WTC11 (cell line): Measurements from ENCODE around the gene ANKRD29. TPM values are rescaled to one million over a fixed set of nuclear protein-coding genes. Genes with fewer than 3 reads are reported as not detected.

Source experiments
- ATAC-seq: fragments of 200-7000 bp; cut with Tn5 transposase; 2 replicates; pipeline ENCODE4 v1.10.0; 2021; ENCODE audit warnings: mild to moderate bottlenecking, moderate library complexity
- CTCF ChIA-PET: fragments of 300-600 bp; sonication (Branson Sonifier 250); formaldehyde crosslinking; loops from one replicate; lab custom pipeline; 2021; ENCODE audit warnings: antibody characterized with exemption; lab: Charles Lee
- POLR2A ChIA-PET: fragments of 350-600 bp; sonication (Branson Sonifier 250); formaldehyde crosslinking; loops from one replicate; lab custom pipeline; 2021; ENCODE audit warnings: antibody characterized with exemption; lab: Charles Lee
- DNase-seq: peaks from one replicate; pipeline ENCODE4 v3.0.0; 2021; ENCODE audit warnings: low spot score
- H3K27ac Mint-ChIP-seq: 2 replicates; pipeline ENCODE4 v1.8.0; 2021; ENCODE audit warnings: mixed read lengths
- H3K27me3 Mint-ChIP-seq: 2 replicates; pipeline ENCODE4 v1.8.0; 2021; ENCODE audit warnings: low read depth, mild to moderate bottlenecking, moderate library complexity, mixed read lengths
- H3K36me3 Mint-ChIP-seq: 2 replicates; pipeline ENCODE4 v1.8.0; 2021; ENCODE audit warnings: mixed read lengths
- H3K4me1 Mint-ChIP-seq: 2 replicates; pipeline ENCODE4 v1.8.0; 2022; ENCODE audit warnings: mixed read lengths
- H3K4me3 Mint-ChIP-seq: 2 replicates; pipeline ENCODE4 v1.8.0; 2021; ENCODE audit warnings: mild to moderate bottlenecking, moderate library complexity, mixed read lengths
- H3K9me3 Mint-ChIP-seq: 2 replicates; pipeline ENCODE4 v1.8.0; 2021; ENCODE audit warnings: mixed read lengths
- ELF4 ChIP-seq: sonication (generic); formaldehyde crosslinking; IDR thresholded peaks from 2 replicates; pipeline ENCODE4 v1.8.1; 2022; ENCODE audit warnings: low read depth, mild to moderate bottlenecking, moderate library complexity, missing genetic modification reagents
- GABPB1 ChIP-seq: sonication (generic); formaldehyde crosslinking; IDR thresholded peaks from 2 replicates; pipeline ENCODE4 v1.8.1; 2023; ENCODE audit warnings: mild to moderate bottlenecking, missing genetic modification reagents
- GRHL2 ChIP-seq: fragments of 250-450 bp; sonication (Bioruptor Pico); IDR thresholded peaks from 2 replicates; pipeline ENCODE4 v1.8.0; 2022; ENCODE audit warnings: mild to moderate bottlenecking, moderate library complexity; ENCODE audit not compliant: insufficient replicate concordance, severe bottlenecking
- IRF1 ChIP-seq: sonication (generic); formaldehyde crosslinking; IDR thresholded peaks from 2 replicates; pipeline ENCODE4 v1.8.0; 2023; ENCODE audit warnings: missing genetic modification reagents
- MAX ChIP-seq: sonication (generic); formaldehyde crosslinking; IDR thresholded peaks from 2 replicates; pipeline ENCODE4 v1.8.0; 2022; ENCODE audit warnings: mild to moderate bottlenecking, missing genetic modification reagents
- NR3C1 ChIP-seq: sonication (generic); formaldehyde crosslinking; conservative IDR thresholded peaks from 2 replicates; pipeline ENCODE4 v1.8.1; 2023; ENCODE audit warnings: low read depth, mild to moderate bottlenecking, missing genetic modification reagents
- RELA ChIP-seq: sonication (generic); formaldehyde crosslinking; IDR thresholded peaks from 2 replicates; pipeline ENCODE4 v1.8.1; 2022; ENCODE audit warnings: missing genetic modification reagents, mild to moderate bottlenecking, borderline replicate concordance
- SOX15 ChIP-seq: fragments of 250-450 bp; sonication (Bioruptor Pico); IDR thresholded peaks from 2 replicates; pipeline ENCODE4 v1.9.0; 2021; ENCODE audit warnings: mild to moderate bottlenecking
- USF2 ChIP-seq: sonication (generic); formaldehyde crosslinking; IDR thresholded peaks from 2 replicates; pipeline ENCODE4 v1.8.1; 2023; ENCODE audit warnings: mild to moderate bottlenecking, missing genetic modification reagents, moderate library complexity
- ZNF121 ChIP-seq: sonication (generic); formaldehyde crosslinking; IDR thresholded peaks from 2 replicates; pipeline ENCODE4 v1.8.0; 2023; ENCODE audit warnings: missing genetic modification reagents
- ZNF281 ChIP-seq: sonication (generic); formaldehyde crosslinking; IDR thresholded peaks from 2 replicates; pipeline ENCODE4 v1.8.0; 2023; ENCODE audit warnings: mild to moderate bottlenecking, missing genetic modification reagents
- ZNF416 ChIP-seq: fragments of 250-450 bp; sonication (Bioruptor Pico); IDR thresholded peaks from 2 replicates; pipeline ENCODE4 v1.9.0; 2021; ENCODE audit warnings: mild to moderate bottlenecking, inconsistent platforms
- ZNF671 ChIP-seq: fragments of 250-450 bp; sonication (Bioruptor Pico); IDR thresholded peaks from 2 replicates; pipeline ENCODE4 v1.8.0; 2021; ENCODE audit warnings: mild to moderate bottlenecking
- total RNA-seq: library from RNA; stranded (reverse); gene quantifications from 3 replicates; pipeline ENCODE4 v1.2.3, GENCODE V29; 2021
- TF ChIP-seq, protein P1 (sequence below): sonication (generic); formaldehyde crosslinking; conservative IDR thresholded peaks from 2 replicates; pipeline ENCODE4 v1.8.1; 2023; ENCODE audit warnings: mild to moderate bottlenecking, low read depth, missing genetic modification reagents, moderate library complexity
- TF ChIP-seq, protein P2 (sequence below): sonication (generic); formaldehyde crosslinking; IDR thresholded peaks from 2 replicates; pipeline ENCODE4 v1.8.0; 2022; ENCODE audit warnings: mild to moderate bottlenecking, missing genetic modification reagents
- TF ChIP-seq, protein P3 (sequence below): sonication (generic); formaldehyde crosslinking; IDR thresholded peaks from 2 replicates; pipeline ENCODE4 v1.8.1; 2023; ENCODE audit warnings: mild to moderate bottlenecking, missing genetic modification reagents, moderate library complexity

Gene ANKRD29
- total RNA-seq, 1 experiment from 2014 or later, result 4.9 TPM

DNA sequence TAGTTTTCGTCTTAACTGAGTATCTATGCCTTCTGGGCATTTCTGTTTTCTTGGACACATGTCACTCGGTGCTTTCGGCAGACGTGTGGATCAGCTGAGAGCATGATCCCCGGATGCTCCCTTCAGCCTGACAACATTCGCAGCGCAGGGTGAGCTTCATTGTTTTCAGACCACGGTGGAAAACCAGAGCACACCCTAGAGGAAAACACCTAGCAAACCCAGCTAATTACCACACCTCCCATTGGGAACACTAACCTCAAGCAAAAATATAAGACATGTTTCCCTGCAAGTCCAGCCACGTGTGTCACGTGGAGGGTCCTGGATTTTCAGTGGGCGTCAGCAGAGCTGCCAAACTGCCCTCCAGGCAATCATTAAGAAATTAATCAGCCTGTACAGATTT lies 31.0 kb downstream of the ANKRD29 start:
- ChIA-PET CTCF (interaction anchor here (0.7 to 2.1 kb wide), 9 partner anchors 8 to 545 kb away, joined by 3 to 15 read pairs (median 3); no protein-coding TSS in a partner anchor), POLR2A (no interaction called here)
- no peak for TF ChIP-seq MAX (CRISPR knock-in tag)
- no peak for TF ChIP-seq NR3C1 (CRISPR knock-in tag)
- H3K4me1 Mint-ChIP-seq, result peaks cover 13% of the 10 kb centered on the region
- ATAC-seq (peak; percentile 80), DNase-seq (no peak)
- H3K27ac Mint-ChIP-seq, result peak overlapping the region; percentile 33; the same call in 1 of the 2 replicates
- H3K27me3 Mint-ChIP-seq, result no peaks in the 10 kb centered on the region
- H3K4me3 Mint-ChIP-seq, result no peak overlapping the region
- no peaks in the 10 kb centered on the region for H3K9me3 Mint-ChIP-seq
- no peaks in the 10 kb centered on the region for H3K36me3 Mint-ChIP-seq

DNA sequence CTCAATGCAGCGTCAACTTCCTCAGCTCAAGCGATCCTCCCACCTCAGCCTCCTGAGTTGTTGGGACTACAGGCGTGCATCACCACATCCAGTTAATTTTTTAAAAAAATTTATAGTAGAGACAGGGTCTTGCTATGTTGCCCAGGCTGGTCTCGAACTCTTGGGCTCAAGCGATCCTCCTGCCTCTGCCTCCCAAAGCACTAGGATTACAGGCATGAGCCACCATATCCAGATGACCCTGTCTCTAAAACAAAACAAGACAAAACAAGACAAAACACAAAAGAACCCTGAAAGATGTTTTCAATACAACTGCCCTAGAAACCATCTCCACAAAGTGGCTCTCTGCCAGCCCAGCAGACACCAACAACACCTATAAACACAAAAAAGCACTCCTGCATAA lies 31.4 kb downstream of the ANKRD29 start:
- ATAC-seq (no peak), DNase-seq (no peak)
- no peaks in the 10 kb centered on the region for H3K27me3 Mint-ChIP-seq
- ChIA-PET CTCF (interaction anchor here (0.7 to 2.1 kb wide), 9 partner anchors 9 to 545 kb away, joined by 3 to 15 read pairs (median 3); no protein-coding TSS in a partner anchor), POLR2A (no interaction called here)
- TF ChIP-seq, protein P1, sequence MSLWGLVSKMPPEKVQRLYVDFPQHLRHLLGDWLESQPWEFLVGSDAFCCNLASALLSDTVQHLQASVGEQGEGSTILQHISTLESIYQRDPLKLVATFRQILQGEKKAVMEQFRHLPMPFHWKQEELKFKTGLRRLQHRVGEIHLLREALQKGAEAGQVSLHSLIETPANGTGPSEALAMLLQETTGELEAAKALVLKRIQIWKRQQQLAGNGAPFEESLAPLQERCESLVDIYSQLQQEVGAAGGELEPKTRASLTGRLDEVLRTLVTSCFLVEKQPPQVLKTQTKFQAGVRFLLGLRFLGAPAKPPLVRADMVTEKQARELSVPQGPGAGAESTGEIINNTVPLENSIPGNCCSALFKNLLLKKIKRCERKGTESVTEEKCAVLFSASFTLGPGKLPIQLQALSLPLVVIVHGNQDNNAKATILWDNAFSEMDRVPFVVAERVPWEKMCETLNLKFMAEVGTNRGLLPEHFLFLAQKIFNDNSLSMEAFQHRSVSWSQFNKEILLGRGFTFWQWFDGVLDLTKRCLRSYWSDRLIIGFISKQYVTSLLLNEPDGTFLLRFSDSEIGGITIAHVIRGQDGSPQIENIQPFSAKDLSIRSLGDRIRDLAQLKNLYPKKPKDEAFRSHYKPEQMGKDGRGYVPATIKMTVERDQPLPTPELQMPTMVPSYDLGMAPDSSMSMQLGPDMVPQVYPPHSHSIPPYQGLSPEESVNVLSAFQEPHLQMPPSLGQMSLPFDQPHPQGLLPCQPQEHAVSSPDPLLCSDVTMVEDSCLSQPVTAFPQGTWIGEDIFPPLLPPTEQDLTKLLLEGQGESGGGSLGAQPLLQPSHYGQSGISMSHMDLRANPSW, result no peak
- peak; percentile 65; the same call in 1 of the 2 replicates for TF ChIP-seq ZNF121 (CRISPR knock-in tag)
- no peaks in the 10 kb centered on the region for H3K36me3 Mint-ChIP-seq
- no peak overlapping the region for H3K4me3 Mint-ChIP-seq
- no peak overlapping the region for H3K27ac Mint-ChIP-seq
- H3K4me1 Mint-ChIP-seq, result peaks cover 13% of the 10 kb centered on the region
- H3K9me3 Mint-ChIP-seq, result no peaks in the 10 kb centered on the region

- CTCF ChIA-PET, result interaction anchor here (2.4 kb wide), 1 partner anchor 74 kb away, joined by 8 read pairs; no protein-coding TSS in a partner anchor
- Mint-ChIP-seq H3K27me3 (no peaks in the 10 kb centered on the region), H3K4me3 (no peak overlapping the region), H3K36me3 (no peaks in the 10 kb centered on the region), H3K4me1 (peaks cover 7% of the 10 kb centered on the region), H3K27ac (no peak overlapping the region), H3K9me3 (no peaks in the 10 kb centered on the region)
- POLR2A ChIA-PET, result no interaction called here
- DNase-seq (no peak), ATAC-seq (no peak)
- TF ChIP-seq IRF1 (CRISPR knock-in tag), result no peak
- peak; percentile 39; the same call in 1 of the 2 replicates for TF ChIP-seq GABPB1 (CRISPR knock-in tag)
Measured at GRCh38 chr18:23629444-23629946, 33.2 kb downstream of the ANKRD29 start.

- POLR2A ChIA-PET, result no interaction called here
- ATAC-seq, result no peak
- no peak overlapping the region for H3K4me3 Mint-ChIP-seq
- H3K9me3 Mint-ChIP-seq, result no peaks in the 10 kb centered on the region
- no peak overlapping the region for H3K27ac Mint-ChIP-seq
- no peaks in the 10 kb centered on the region for H3K27me3 Mint-ChIP-seq
- H3K4me1 Mint-ChIP-seq, result peaks cover 7% of the 10 kb centered on the region
- no peak for DNase-seq
- H3K36me3 Mint-ChIP-seq, result no peaks in the 10 kb centered on the region
- CTCF ChIA-PET, result interaction anchor here (1.1 to 2.4 kb wide), 2 partner anchors 9 to 75 kb away, joined by 5 to 8 read pairs; no protein-coding TSS in a partner anchor
- TF ChIP-seq SOX15 (CRISPR knock-in tag) (no peak), RELA (CRISPR knock-in tag) (no peak), ELF4 (no peak), ZNF671 (CRISPR knock-in tag) (no peak), ZNF416 (no peak), IRF1 (CRISPR knock-in tag) (no peak), USF2 (no peak), GRHL2 (CRISPR knock-in tag) (no peak), ZNF281 (CRISPR knock-in tag) (no peak)
- TF ChIP-seq, protein P2, sequence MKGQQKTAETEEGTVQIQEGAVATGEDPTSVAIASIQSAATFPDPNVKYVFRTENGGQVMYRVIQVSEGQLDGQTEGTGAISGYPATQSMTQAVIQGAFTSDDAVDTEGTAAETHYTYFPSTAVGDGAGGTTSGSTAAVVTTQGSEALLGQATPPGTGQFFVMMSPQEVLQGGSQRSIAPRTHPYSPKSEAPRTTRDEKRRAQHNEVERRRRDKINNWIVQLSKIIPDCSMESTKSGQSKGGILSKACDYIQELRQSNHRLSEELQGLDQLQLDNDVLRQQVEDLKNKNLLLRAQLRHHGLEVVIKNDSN (CRISPR knock-in tag), result no peak
- TF ChIP-seq, protein P3, sequence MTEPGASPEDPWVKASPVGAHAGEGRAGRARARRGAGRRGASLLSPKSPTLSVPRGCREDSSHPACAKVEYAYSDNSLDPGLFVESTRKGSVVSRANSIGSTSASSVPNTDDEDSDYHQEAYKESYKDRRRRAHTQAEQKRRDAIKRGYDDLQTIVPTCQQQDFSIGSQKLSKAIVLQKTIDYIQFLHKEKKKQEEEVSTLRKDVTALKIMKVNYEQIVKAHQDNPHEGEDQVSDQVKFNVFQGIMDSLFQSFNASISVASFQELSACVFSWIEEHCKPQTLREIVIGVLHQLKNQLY (CRISPR knock-in tag), result no peak
Measured at GRCh38 chr18:23627970-23628369, 34.7 kb downstream of the ANKRD29 start.
